ENCODE measurements around the gene CIDEC. TPM values are rescaled to one million over a fixed set of nuclear protein-coding genes. Genes with fewer than 3 reads are reported as not detected.

CIDEC gene
- total and polyA plus RNA-seq, 9 of the 15 experiments (the other 6 are each of a cell fraction or from before 2014, with no cell fraction given): not detected

DNA sequence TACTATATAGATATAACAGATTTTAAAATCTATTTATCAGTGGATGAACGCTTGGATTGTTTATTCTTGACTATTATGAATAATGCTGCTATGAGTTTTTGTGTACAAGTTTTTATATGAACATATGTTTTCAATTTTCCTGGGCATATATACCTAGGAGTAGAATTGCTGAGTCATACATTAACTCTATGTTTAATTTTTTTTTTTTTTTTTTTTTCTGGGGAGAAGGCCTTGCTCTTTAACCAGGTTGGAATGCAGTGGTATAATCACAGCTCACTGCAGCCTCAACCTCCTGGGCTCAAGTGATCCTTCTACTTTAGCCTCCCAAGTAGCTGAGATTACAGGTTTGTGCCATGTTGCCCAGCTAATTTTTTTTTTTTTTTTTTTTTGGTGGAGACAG is 9.1 kb downstream of the CIDEC start (continued):
- TF ChIP-seq ERF (CRISPR knock-in tag; IDR thresholded peaks at IDR 0.05) (no peak), CBFA2T2 (conservative IDR thresholded peaks at IDR 0.05) (no peak), MBD2 (IDR thresholded peaks at IDR 0.05; ENCODE audit: borderline replicate concordance, low read depth) (no peak), ZNF696 (CRISPR knock-in tag; conservative IDR thresholded peaks at IDR 0.05) (no peak), EP300 (IDR thresholded peaks at IDR 0.05; ENCODE audit: low read length) (peak; percentile 21; the same call in 1 of the 2 replicates), YBX1 (IDR thresholded peaks at IDR 0.05) (no peak), NFATC3 (IDR thresholded peaks at IDR 0.05) (no peak), ADNP (tag; IDR thresholded peaks at IDR 0.05) (0 out of 2 replicates have a peak, but pooled peaks have one; percentile 5), ATF3 (IDR thresholded peaks at IDR 0.05) (no peak), ATF3 (CRISPR knock-in tag; conservative IDR thresholded peaks at IDR 0.05) (no peak), SMARCA4 (IDR thresholded peaks at IDR 0.05) (peak; percentile 63), KLF1 (tag; IDR thresholded peaks at IDR 0.05) (no peak), CHAMP1 (IDR thresholded peaks at IDR 0.05) (no peak), MAFK (IDR thresholded peaks at IDR 0.05; ENCODE audit: low read length) (peak; percentile 95), C11orf30 (IDR thresholded peaks at IDR 0.05; ENCODE audit: low read depth) (peak; percentile 99), MCM7 (IDR thresholded peaks at IDR 0.05) (0 out of 4 replicates have a peak, but pooled peaks of 1 of the 2 experiments have one; percentile 36), ZNF384 (IDR thresholded peaks at IDR 0.05; ENCODE audit: low read depth, low read length) (peak; percentile 85), HIVEP1 (CRISPR knock-in tag; IDR thresholded peaks at IDR 0.05) (no peak), NR1H2 (CRISPR knock-in tag; IDR thresholded peaks at IDR 0.05) (no peak), KAT2B (IDR thresholded peaks at IDR 0.05; ENCODE audit: low read depth, low read length) (no peak), SMARCE1 (IDR thresholded peaks at IDR 0.05) (peak; percentile 62), POLR3A (IDR thresholded peaks at IDR 0.05; ENCODE audit: borderline replicate concordance, extremely low read depth, insufficient read depth, insufficient read length) (no peak), NFE2 (IDR thresholded peaks at IDR 0.05; ENCODE audit: low read depth) (peak; percentile 83), ZNF740 (CRISPR knock-in tag; IDR thresholded peaks at IDR 0.05) (no peak), ZNF740 (tag; IDR thresholded peaks at IDR 0.05) (no peak), ZNF282 (CRISPR knock-in tag; IDR thresholded peaks at IDR 0.05) (no peak), ARID1B (IDR thresholded peaks at IDR 0.05) (peak; percentile 52; the same call in 1 of the 2 replicates)
- TF ChIP-seq, protein P1, sequence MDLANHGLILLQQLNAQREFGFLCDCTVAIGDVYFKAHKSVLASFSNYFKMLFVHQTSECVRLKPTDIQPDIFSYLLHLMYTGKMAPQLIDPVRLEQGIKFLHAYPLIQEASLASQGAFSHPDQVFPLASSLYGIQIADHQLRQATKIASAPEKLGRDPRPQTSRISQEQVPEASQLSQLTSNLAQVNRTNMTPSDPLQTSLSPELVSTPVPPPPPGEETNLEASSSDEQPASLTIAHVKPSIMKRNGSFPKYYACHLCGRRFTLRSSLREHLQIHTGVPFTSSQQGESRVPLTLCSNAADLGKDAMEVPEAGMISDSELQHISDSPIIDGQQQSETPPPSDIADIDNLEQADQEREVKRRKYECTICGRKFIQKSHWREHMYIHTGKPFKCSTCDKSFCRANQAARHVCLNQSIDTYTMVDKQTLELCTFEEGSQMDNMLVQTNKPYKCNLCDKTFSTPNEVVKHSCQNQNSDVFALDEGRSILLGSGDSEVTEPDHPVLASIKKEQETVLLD (IDR thresholded peaks at IDR 0.05): no peak
